Endometrial microvascular endothelial cells (primary cell): ENCODE measurements around the gene MCM3AP. TPM values are rescaled to one million over a fixed set of nuclear protein-coding genes. Genes with fewer than 3 reads are reported as not detected.

Experiments
- in situ Hi-C: cut with HindIII; loops from 2 replicates; pipeline ENCODE4 v1.10.0; 2017; ENCODE audit warnings: low sequenced_read_pairs, low pct_unique_long_range_greater_than_20kb; ENCODE audit errors: inconsistent ontology term
- total RNA-seq: library from RNA; depleted of rRNA; stranded (reverse); fragments of >200 nt; gene quantifications from one replicate; pipeline ENCODE4 v1.2.3, GENCODE V29; 2015; ENCODE audit errors: inconsistent ontology term

Gene MCM3AP
- total RNA-seq, 1 donor from 2014 or later: 57.1 TPM

DNA sequence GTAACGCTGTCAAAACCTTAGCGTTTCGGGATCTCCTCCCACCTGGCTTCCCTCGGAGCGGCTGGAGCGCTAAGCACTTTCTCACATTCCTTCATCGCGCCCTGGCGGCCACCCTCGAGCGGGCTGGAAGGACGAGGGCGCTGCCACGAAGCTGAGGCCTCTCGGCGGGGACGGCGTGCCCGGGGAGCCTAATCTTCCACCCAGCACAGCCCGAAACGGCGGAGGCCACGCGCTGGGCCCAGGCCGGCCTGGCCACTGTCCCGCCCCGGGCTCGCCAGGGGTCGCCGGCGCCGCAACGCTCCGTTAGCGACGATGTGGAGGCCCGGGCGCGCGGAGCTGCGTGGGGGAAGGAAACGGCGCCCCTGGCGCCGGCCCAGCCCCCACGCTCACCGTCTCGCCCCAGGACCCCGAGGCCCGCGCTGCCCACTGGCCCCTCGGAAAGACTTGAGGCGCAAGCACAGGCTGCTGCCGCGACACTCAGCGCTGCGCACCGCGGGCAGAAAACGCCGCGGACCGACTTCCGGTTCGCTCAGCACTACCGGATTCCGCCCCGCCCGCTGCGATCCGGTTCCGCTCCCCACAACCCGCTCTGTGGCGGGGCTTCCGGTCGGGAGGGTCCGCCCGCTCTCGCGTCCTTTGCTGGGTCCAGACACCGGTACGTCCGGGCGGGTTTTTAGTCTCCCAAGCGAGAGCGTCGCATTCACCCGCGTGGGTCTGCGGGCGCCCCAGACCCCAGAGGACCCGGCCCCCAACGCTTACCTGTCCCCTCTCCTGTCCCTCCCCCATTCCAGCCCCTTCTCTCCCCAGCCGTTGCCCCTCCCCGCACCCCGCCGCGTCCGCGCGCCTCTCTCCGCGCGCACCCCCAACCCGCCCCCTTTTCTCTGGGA is 593 bp upstream of the MCM3AP start, which contains the start of gene YBEY:
YBEY (plus strand) TSS at position 582 of the 887 bp plus-strand sequence. CDS start 572 bp downstream, outside the sequence.
- in situ Hi-C loops: no loop called here

DNA sequence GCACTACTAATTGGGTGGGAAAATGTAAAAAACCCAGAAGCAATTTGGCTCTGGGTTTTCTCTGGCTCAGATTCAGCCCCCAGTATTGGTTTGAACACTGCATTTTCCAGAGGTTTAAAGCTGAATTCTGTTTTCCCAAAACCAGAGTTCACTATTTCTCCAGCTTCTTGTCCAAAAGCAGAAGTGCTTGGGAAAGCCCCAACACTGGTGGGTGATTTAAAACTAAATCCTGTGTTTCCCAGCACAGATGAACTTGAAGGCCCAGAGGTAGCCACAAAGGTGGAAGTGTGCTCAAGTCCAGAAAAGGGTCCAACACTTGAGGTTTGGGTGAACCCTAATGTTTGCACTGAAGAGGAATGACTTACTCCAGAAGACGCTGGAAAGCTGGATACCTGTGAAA is 678 bp downstream of the MCM3AP start:
- in situ Hi-C loops: no loop called here

DNA sequence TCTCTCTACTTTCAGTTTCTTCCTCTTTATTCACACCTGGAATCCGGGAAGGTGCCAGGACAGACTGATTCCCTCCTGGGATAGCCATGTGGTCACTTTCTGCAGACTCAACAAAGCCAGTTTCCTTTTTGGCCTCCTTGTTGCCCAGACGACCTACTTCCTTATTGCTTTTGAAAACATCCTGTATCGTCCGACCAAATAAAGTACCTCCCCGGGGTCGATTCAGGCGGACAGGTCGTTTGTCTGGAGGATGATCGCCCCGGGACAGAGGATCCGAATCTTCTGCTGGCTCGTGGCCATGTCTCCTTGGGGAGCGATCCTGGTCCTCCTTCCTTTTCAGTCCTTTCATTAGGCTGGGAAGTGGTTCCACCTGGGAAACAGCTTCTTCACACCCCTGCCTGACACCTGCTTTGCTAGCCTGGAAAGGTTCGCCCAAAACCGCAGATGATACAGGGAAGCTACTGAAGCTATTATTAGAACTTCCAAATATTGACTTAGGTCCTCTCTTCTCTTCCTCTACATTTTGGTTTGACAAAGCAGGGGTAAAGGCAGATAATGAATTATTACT is 1.2 kb downstream of the MCM3AP start:
- in situ Hi-C loops: no loop called here

DNA sequence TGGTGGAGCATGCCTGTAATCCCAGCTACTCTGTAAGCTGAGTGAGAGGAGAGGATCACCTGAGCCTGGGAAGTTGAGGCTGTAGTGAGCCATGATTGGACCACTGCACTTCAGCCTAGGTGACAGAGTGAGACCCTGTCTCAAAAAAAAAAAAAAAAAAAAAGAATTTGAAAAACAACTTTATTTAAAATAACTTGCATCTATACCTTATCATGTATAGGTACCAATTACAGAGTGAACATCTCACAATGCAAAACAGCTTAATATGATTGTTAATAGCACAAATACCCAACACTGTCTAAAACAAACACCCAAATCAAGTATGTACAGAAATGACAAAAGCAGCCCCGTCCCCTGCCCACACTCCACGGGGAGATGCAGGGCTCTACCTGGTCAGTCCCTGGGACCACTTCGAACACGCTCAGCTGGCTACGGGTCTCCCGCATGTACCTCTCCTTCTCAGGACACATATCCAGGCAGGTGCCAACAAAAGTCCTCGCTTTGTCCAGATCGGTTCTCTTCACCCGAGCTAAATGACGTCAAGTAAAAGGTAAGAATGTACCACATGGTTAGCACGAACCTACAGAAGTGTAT is 10.5 kb downstream of the MCM3AP start:
- in situ Hi-C loops: no loop called here

DNA sequence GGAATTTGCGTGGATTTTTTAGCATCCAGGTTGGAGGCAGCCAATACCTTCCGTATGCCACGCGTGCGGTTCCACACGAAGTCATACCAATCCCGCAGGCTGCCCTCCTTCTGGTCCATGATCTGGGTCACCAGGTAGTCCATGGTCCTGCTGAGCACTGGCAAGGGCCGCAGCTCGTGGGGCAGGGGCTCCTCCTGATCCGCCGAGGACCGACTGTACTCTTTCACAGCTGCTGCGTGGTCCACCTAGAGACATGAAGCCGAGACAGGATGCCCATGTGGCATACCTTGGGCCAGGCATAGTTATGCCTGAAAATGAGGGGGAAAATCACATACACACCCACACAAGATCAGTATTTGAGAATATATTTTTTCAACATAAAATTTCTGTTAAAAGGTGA is 12.1 kb downstream of the MCM3AP start:
- in situ Hi-C loops: no loop called here

DNA sequence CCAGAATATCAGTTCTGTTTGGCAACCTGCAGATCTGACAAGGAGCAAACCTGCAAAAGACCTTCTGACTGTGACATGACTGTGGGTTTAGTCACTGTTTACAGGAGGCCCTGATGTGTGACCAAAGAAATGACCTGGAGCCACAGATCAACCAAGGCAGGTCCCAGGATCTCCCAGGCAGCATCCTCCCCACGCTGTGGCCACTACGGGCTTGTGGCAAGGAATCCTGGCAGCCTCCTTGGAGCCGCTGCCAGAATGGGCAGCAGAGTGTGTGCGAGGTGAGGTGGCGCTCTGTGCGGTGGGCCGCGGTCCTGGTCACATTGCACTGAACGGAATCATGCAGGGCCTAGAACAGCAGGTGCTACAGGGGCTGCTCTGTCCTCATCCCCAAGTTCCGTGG is 15.9 kb downstream of the MCM3AP start:
- in situ Hi-C loops: no loop called here

DNA sequence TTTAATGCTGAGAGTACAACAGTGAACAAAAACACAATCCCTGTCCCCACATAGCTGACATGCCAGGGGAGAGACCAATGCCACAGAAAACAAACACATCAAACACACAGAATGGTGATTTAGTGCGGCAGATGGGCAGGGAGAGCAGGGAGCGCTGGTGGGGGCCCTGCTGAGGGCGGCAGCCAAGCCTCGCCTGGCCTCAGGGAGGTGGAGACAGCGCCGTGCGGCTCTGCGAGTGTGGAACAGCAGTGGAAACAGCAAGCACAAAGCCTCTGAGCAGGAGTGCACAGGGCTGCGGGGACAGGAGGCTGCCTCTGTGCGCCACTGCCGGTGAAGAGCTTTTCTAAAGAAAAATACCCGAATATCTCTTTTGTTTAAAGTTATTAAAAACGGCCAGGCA is 17.0 kb downstream of the MCM3AP start:
- in situ Hi-C loops: no loop called here

DNA sequence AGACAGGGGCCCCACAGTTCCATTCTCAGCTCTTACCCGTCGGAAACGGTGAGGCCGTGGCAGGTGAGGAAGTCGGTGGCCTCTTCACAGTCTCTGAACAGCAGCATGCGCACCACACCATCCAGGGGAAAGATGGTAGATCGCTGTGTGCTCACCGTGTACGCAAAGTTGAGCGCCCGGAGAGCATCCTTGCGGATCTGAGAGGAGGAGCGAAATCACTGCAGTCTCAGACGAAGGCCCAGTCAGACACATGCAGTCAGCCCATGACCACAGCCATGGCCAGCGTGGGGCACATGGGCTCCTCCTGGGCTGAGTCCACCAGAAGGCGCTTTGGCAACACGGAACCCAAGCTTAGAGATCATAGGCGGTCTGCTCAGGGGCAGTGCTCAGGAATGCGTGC is 18.5 kb downstream of the MCM3AP start:
- in situ Hi-C loops: no loop called here

DNA sequence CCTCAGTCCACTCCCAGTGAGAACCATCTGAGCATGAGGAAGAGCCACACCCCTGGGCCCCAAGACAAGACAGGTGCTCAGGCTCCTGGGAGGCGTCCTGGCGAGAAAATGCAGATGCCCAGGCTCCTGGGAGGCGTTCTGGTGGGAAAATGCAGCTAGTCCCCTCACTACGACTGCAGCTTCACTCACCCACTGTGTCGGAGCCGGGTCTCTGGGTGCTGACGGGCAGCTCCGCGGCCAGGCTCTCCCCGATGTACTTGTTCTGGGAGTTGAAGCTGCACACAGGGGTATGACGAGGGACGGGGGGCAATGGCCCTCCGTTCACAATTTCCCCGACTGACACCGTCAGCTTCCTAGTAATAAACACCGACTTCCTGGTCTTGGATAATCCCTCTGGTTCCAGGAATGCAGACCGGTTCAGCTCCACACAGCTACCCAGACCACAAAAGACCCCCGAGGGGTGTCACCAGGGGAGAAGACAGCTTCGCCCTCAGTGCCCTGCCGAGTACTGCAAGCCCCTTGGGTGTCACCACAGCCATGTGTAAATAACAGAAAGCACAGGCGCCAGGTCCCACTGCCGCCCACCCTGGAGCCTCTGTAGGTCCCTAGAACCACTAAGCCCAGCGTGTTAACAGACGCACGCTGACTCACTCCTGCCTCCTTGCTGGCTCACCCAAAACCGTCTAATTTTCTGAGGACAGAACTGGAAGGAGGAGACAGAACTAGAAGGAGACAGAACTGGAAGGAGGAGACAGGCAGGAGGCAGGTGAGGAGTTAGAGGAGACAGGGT is 19.5 kb downstream of the MCM3AP start:
- in situ Hi-C loops: no loop called here

DNA sequence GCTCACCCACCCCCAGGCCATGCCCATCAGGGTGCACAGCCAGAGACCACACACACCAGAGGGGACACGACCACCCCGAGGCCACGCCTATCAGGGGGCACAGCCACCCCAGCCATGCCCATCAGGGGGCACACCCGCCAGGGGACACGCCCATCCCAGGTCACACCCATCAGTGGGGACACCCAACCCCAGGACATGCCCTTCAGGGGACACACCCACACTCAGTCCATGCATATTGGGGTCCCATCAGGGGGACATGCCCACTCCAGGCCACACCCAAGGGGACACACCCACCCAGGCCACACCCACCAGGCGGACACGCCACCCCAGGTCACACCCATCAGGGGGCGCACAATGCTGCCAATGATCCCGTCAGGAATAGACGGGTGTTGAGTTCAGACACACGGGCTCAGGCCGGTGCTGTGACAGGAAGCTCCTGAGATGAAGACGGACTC is 20.7 kb downstream of the MCM3AP start:
- in situ Hi-C loops: no loop called here

DNA sequence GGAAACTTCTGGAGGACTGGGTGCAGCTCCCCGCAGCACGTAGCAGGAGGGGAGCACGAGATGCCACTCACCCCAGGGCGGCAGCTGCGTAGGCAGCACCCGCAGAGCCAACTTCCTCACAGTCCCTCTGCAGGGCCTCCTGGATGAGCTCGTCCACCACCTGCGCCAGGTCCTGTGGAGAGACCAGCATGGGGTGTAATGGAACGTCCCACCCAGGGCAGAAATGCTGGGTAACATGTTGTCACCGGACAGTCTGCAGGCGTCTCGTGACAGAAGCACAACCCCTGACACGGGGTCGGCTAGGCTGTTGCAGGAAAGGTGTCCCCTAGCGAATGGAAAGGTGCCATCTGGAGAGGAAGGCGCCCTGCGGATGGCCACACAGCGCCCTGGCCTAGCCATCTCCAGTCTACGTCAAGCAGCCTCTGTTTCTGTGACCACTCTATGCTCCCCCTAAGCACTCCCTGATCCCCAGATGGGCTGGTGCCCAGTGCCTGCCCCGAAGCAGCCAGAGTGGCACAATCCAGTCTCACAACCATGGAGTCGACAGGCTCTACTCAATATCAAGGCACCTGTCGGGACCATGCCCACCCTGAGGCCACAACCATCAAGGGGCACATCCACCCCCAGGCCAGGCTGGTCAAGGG is 21.2 kb downstream of the MCM3AP start:
- in situ Hi-C loops: no loop called here

DNA sequence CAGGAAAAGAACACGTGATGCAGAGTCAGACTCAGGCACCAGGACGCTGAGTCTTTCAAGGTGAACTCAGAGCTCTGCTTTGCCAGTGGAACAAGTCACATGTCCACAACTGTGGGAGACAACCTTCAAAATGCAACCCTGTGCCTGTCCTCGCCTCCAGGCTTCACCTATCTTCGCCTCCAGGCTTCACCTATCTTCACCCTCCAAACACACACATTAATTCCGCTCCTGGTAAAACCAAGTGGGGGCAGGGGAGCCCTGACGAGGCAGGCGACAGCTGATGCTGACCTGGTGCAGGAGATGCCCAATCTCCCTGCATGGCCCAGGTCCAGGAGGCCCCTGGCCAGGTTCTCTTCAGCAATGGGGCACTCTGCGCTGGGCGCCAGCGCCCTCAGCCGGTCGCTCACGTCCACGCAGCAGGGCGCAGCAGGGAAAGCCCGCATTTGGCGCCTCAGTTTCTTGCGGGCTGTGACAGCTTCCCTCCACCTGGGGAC is 28.9 kb downstream of the MCM3AP start:
- in situ Hi-C loops: no loop called here

DNA sequence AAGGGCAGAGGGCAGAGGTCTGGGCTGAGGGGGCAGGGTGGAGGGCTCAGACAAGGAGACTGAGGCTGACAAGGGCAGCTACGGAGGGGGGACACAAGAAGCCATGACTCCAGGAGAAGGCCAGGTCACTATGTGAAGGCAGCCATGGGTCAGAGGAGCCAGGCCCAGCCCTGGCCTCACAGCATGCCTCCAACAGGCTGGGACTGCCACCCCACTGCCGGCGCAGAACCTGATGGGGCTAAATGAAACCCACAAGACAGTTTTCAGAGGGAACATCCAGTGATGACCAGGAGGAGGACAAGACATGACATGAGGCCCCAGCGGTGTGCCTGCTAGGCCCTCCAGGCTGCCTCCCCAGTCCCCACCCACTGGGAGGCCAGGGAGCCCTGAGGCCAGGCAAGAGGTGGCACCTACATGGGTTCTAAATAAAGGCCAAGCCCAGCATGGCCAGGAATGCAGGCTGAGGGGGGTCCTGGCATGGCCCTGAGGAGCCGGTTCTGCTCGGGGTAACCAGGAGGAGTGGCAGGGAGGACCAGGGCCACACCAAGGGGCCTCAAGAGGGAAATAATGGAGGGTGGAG is 29.6 kb downstream of the MCM3AP start:
- in situ Hi-C loops: no loop called here

DNA sequence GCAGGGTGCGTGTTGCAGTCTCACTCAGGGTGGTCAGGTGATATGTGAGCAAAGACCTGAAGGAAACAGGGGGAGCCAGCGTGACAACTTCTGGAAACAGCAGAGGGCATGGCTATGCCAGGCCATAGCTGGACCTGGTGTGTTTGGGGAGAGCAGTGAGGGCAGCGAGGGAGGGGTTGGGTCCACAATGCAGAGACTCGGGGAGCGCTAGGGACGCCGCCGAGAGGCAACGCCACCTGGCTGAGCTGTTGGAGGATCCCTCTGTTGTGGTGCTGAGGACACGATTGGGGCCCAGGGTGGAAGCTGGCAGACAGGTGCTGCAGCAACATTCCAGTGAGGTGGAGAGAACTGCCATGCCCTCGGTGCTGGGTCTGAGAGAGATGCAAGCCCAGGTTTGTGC is 30.2 kb downstream of the MCM3AP start:
- in situ Hi-C loops: no loop called here

DNA sequence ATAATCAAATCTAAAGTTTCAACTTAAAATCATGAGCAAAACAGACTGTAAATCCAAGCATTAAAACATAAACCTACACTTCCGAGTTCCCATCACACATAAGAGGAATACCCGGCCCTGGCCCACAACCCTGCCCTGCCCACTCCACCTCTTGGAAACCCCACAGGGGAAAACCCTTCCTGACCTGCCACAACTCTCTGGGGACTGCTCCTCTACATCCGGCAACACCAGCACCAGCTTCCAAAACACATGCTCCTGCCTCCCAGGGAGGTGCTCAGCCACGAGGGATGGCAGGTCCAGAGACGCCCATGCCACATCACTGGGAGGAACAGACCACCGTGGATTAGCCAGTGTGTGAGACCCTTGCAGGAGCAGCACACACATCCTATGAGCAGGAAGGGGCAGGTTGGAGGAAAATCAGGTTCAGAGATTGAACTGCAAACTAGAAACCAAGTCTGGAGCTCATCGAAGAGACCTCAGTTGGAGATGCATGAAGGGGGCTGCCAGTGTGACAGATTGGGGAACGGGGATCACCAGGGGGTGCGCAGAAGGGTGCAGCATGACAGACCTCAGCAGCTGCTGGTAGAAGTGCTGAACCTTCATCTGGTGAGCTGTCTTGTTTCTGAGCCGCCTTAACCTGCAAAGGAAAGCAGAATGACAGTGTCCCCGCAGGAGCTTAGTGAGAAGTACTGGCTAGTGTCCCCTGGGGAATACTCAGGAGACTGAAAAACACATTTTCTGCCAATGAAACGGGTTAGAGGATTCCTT is 31.0 kb downstream of the MCM3AP start:
- in situ Hi-C loops: no loop called here

DNA sequence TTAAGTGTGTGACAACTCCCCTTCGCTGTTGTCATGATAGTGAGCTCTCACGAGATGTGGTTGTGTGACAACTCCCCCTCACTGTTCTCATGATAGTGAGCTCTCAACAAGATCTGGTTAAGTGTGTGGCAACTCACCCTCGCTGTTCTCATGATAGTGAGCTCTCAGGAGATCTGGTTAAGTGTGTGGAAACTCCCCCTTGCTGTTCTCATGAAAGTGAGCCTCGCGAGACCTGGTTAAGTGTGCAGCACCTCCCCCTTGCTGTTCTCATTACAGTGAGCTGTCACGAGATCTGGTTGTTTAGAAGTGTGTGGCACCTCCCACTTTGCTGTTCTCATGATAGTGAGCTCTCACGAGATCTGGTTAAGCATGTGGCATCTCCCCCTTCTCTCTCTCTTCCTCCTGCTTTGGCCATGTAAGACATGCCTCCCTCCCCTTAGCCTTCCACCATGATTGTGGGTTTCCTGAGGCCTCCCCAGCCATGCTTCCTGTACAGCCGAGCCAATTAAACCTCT is 31.7 kb downstream of the MCM3AP start:
- in situ Hi-C loops: no loop called here

DNA sequence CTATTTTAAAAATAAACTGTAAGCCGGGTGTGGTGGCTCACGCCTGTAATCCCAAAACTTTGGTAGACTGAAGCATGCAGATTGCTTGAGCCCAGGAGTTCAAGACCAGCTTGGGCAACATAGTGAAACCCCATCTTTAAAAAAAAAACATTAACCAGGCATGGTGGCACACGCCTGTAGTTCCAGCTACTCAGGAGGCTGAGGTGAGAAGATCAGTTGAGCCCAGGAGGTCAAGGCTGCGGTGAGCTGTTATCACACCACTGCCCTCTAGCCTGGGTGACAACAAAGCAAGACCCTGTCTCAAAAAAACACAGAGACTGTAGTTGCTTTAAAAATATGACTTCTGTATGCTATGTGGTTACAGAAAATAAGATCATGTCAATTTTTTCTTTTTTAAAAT is 32.6 kb downstream of the MCM3AP start:
- in situ Hi-C loops: no loop called here
